M059J (cell line): ENCODE results near the gene LCN6. TPM values are rescaled to one million over a fixed set of nuclear protein-coding genes. Genes with fewer than 3 reads are reported as not detected.
"Not testable (repeated sequence)": the region's sequence is repeated elsewhere in the genome, so short reads cannot be mapped to it uniquely, and the experiment has no call there.

Source experiments
- DNase-seq: peaks from one replicate; pipeline ENCODE4 v3.0.0-alpha.2; 2012; ENCODE audit warnings: low read depth
- total RNA-seq: library from RNA; depleted of rRNA; stranded (reverse); fragments of >200 nt; shearing (Covaris generic); gene quantifications from 2 replicates; pipeline ENCODE4 v1.2.3, GENCODE V29; 2014; rRNA removed

The LCN6 gene, protein sequence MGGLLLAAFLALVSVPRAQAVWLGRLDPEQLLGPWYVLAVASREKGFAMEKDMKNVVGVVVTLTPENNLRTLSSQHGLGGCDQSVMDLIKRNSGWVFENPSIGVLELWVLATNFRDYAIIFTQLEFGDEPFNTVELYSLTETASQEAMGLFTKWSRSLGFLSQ
- not detected in 2 replicates for total RNA-seq

DNA sequence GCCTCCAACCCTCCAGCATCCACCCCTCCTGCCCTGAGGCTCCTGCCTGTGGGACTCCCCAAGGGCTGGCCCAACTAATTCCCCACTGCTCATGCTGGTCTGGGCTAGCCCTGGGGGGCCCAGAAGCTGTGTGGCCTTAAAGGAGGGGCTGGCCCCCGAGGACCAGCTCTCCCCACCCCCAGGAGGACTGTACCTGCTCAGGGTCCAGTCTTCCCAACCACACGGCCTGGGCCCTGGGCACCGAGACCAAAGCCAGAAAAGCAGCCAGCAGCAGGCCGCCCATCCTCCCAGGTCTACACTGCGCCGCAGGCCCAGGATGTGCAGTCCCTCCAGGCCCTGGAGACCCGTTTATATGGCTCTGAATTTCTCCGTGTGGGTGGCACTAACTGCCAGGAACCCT lies at the start of gene LCN6:
TSS of gene LCN6 (minus strand) at position 325 of the 400 bp plus-strand sequence. CDS start at position 283, 42 bp downstream.
- DNase-seq = no peak

DNA sequence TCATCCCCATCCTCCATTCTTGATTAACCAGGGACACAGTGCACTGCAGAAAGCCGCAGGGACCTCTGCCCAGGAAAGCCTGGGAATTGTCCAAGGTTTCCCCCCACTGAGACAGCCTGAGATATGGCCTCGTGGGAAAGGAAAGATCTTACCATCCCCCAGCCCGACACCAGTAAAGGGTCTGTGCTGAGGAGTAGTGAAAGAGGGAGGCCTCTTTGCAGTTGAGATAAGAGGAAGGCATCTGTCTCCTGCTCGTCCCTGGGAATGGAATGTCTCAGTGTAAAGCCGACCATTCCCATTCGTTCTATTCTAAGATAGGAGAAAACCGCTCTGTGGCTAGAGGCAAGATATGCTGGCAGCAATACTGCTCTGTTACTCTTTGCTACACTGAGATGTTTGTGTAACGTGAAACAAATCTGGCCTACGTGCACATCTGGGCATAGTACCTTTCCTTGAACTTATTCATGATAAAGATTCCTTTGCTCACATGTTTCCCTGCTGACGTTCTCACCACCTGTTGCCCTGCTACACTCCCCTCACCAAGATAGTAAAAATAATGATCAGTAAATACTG lies 48.5 kb upstream of the LCN6 start:
- not testable (repeated sequence) for DNase-seq

DNA sequence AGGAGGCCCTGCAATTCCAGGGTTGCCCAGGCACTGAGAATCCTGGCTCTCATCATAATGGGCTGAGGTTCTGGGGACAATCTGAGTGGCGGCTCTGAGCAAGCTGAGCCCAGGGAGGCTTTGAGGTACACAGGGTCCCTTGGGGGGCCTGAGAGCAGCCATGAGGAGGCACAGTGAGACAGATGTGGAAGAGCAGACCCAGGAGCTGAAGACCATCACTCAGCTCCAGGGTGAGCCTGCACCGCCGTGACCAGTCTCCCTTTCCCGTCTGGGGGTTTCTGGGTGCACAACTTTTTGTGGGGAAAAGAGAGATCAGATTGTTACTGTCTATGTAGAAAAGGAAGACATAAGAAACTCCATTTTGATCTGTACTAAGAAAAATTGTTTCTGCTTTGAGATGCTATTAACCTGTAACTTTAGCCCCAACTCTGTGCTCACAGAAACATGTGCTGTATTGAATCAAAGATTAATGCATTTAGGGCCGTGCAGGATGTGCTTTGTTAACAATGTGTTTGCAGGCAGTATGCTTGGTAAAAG lies 48.0 kb upstream of the LCN6 start, which contains the start of gene CCDC183:
TSS of gene CCDC183 (plus strand) at position 101 of the 537 bp plus-strand sequence. CDS start at position 161, 60 bp downstream.
- no peak for DNase-seq

DNA sequence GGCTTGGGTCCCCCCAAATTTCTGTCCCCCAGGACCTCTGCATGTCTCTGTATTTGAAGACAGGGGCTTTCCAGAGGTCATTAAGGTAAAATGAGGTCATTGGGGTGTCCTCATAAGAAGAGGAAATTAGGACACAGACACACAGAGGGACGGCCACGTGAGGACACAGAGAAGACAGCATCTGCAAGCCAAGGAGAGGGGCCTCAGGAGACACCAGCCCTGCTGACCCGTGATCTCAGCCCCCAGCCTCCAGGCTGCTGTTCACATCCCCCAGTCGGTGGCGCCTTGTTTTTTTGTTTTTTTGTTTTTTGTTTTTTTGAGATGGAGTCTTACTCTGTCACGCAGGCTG lies 46.6 kb upstream of the LCN6 start:
- no peak for DNase-seq

DNA sequence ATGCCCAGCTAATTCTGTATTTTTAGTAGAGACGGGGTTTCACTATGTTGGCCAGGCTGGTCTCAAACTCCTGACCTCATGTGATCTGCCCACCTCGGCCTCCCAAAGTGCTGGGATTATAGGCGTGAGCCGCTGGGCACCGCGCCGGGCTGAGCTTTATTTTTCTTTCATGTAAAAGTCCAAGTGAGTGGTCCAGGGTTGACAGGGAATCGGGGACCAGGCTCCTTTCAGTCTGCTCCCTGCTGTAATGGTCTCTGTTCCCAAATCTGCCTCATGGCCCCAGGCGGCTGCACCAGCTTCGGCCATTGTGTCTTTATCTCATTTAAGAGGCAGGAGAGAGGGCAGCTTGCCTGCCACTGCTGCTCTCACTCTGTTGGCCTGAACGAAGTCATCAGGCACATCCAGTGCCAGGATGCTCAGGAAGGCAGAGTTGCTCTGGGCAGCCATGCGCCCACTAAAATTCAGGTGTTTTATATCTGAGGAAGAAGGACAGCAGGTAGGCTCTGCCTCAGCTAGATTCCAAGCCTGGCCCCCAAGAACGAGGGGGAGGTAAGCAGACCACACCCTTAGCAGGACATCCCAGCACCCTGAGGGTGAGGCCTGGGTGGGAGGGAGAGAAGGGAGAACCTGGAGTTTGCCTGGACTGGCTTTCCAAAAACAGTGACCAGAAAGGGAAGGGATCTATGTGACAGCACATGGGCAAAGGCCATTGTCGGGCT lies 46.1 kb upstream of the LCN6 start:
- DNase-seq = no peak

DNA sequence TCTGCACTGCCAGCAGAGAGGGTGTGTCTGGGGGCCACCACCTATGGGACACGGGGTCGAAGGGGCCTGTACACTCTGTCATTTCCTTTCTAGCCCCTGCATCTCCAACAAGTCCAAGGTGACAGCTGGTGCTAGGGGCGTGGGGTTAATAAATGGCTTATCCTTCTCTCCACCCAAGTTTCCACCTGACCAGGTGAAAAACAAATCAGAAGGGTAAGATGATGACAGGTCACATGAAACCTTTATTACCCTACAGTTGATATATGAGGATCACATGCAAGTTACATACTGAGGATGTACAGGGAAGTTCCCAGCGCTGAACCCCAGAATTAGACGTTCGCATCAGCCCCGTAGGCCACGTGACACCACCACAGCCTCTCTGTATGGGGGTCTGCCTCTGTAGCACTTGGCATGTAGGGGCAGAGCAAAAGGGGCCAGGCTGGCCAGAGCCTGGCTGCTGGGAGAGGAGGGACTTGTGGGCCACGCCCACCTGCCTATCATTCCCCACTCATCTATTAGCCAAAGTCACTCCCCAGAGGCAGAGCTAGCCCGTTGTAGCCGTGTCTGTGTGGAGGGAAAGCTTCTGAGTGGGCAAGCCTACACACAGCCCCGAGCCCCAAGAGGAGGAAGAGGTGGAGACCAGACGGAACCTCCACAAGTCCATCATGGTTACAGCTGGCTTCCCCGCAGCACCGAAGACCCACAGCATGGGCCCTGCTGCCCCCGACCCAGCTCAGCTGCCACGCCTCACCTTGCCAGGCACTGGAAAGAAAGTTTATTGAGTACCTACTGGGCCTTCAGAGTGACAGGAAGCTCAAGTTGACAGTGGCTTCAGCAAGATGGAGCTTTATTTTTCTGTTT lies 45.0 kb upstream of the LCN6 start:
- no peak for DNase-seq

DNA sequence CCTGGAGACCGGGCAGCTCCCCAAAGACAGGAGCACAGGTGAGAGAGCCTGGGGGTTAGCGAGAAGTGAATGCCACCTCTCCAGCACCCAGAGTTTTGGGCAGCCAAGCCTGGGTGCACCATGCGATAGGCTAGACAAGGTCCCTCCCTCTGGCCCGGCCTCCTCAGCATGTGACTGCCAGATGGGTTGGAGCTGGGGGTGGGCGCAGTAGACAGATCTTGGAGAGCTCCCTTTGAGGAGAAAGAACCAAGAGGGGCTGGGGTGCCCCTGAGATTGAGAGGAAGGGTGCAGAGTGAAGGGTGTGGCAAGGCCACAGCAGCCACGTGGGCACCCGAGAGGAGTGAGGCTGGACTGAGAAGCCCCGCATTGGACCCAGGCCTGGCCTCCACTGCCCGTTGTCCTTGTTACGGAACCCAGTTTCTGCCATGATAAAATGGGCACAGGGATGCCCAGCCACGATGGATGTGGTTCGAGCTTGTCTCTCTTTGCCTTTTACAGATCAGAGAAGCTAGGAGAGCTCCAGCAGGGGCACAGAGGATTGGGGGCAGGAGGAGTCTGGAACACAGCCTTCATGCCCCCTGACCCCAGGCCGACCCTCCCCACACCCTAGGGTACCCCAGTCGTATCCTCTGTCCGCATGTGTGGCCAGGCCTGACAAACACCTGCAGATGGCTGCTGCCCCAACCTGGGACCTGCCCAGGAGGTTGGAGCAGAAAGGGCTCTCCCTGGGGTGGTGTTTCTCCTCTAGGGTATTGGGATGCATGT lies 44.2 kb upstream of the LCN6 start:
- no peak for DNase-seq

DNA sequence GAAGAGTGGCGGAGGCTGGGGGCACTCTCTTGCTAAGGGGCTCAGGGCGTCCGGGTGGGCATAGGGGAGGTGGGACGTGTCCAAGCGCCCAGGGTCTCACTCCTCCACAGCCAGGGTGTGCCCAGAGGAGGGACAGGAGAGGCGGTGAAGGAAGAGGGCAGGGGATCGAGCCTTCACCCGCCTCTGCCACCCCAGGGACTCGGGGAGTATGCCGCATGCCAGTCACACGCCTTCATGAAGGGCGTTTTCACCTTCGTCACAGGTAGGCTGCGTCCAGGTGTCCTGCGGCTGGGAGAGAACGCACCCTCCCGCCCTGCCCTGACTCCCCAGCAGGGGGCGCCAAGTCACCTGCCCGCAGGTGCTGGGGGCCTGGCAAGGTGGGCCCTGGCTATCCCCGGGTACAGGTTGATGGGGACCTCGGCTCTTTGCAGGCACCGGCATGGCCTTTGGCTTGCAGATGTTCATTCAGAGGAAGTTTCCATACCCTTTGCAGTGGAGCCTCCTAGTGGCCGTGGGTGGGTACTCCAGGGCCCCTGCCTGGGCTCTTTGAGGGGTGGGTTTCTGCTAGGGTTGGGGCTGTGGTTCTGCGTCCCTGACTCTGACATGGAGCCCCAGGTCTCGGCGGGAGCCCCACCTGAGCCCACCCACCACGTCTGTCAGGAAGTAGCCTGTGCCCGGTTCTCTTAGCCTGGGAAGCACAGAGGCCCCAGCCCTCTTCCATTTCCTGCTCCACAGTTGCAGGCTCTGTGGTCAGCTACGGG lies 43.4 kb upstream of the LCN6 start:
- peak; percentile 27 for DNase-seq

DNA sequence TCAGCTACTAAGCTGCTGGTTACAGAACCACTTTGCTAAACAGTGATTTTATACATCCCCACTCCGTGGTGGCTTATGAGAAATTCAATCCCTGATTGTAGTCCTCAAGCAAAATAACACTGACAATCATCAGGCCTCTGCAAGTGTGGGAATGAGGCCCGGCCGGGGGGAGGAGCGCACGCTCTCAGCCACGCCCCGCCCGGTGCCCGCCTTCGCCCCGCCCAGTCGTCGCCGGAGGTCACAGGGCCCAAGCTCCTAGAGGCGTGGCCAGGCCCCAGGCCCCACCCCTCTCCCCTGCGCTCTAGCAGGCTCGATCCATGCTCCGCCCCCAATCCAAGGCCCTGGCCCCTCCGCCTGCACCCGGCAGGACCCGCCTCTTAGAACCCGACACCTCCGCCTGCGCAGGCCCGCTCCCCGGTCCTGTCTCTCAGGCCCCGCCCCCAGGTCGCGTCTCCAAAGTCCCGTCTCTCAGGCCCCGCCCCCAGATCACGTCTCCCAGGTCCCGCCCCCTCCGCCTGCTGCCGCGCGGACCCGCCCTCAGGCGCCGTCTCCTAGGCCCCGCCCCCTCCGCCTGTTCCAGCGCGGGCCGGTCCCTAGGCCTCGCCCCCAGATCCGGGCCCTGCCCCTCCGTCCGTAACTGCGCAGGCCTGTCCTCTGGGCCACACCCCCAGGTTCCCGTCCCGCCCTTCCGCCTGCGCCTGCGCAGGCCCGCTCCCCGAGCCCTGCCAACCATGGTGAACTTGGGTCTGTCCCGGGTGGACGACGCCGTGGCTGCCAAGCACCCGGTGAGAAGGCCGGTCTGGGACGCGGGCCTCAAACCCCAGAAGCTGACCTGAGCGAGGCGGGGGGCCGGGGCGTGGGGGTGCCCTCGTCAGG lies 42.6 kb upstream of the LCN6 start, which contains the start of gene TMEM141:
TSS of gene TMEM141 (plus strand) at position 705 of the 876 bp plus-strand sequence. CDS start at position 732, 27 bp downstream.
- peak; percentile 98 for DNase-seq

DNA sequence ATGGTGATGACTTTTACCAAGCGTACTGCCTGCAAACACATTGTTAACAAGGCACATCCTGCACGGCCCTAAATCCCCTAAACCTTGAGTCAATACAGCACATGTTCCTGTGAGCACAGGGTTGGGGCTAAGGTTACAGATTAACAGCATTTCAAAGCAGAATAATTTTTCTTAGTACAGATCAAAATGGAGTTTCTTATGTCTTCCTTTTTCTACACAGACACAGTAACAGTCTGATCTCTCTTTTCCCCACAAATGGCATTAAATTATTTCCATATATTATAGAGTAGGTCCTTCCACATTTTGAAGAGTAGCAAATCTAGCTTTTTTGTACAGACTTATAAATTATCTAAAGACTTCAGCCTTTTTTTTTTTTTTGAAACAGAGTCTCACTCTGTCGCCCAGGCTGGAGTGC lies 41.2 kb upstream of the LCN6 start:
- DNase-seq = no peak

DNA sequence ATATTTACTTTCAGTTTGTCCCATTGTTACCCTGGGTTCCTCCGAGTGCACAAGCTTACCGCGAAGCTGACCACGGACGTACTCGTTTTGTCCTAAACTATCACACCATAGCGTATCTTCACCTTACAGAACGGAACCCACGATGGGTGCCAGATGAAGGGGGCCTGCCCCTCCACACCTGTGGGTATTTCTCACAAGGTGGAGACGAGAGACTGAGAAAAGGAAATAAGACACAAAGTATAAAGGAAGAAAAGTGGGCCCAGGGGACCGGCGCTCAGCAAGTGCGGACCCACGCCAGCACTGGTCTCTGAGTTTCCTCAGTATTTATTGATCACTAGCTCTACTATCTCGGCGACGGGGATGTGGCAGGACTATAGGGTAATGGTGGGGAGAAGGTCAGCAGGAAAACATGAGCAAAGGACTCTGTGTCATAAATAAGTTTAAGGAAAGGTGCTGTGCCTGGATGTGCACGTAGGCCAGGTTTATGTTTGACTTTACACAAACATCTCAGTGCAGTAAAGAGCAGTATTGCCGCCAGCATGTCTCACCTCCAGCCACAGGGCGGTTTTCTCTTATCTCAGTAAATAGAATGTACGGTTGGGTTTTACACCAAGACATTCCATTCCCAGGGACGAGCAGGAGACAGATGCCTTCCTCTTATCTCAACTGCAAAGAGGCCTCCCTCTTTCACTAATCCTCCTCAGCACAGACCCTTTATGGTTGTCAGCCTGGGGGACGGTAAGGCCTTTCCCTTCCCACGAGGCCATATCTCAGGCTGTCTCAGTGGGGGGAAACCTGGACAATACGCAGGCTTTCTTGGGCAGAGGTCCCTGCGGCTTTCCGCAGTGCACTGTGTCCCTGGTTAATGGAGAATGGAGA lies 40.6 kb upstream of the LCN6 start:
- not testable (repeated sequence) for DNase-seq

DNA sequence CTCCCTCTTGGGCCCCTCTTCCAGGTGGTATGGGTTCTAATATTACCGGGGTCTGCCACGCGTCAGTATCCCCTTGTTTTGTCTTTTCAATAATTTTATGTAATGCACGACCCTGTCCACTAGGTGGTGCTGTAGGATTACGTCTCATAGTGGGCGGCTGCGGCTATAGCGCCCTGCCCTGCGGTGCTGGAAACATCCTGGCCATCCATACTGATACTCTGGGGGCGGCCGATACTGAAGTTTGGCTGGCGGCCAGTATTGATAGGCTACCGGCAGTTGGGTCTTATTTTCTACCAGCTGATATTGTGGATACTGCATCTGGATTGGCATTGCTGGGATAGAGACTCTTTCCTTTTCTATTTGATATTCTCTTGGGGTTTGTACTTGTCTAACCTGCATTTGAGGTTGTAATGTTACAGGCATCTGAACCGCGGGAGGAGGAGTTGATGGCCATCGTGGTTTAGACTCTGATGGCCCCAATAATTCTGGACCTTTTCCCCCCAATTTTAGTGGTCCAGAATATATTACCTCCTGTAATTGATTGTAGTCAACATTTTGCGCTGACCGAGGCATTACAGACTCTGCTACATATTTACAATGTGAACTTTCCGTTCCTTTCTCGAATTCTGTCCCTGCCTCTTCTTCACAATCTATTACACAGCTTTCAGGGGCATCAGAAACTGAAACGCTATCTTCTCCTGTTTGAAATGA lies 39.5 kb upstream of the LCN6 start:
- peak; percentile 59 for DNase-seq

DNA sequence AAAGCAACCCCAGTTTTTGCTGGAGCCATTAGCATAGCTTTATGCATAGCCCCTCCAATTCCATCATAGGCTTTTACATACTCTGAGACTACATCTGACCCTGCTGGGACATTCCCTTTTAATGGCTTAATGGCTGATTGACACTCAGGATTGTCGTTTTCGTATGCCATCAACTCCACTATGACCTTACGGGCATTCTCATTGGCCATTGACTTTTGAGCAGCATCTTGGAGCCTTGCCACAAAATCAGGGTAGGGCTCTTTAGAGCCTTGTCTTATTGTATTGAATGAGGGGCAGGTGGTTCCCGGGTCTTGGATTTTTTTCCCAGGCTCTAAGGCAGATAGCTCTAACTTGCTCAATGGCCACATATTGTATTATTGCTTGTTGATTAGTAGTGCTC lies 38.7 kb upstream of the LCN6 start:
- not testable (repeated sequence) for DNase-seq

DNA sequence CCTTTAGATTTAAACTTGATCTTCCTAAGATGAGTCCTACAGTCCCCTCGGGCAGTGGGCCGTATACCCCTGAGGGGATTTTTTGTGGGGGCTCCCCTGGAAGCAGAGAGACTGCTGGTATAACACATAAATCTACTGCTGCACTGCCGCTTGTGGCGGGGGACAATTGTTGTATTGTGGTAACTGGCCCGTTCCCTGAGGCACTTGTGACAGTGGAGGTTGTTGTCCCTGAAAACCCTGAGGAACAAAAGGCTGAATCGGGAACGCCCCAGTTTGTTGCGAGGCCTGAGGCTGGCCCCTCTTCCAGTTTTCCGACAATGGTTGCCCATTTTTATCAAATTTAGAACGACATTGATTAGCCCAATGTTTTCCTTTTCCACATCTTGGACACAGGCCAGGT lies 38.1 kb upstream of the LCN6 start:
- no peak for DNase-seq

DNA sequence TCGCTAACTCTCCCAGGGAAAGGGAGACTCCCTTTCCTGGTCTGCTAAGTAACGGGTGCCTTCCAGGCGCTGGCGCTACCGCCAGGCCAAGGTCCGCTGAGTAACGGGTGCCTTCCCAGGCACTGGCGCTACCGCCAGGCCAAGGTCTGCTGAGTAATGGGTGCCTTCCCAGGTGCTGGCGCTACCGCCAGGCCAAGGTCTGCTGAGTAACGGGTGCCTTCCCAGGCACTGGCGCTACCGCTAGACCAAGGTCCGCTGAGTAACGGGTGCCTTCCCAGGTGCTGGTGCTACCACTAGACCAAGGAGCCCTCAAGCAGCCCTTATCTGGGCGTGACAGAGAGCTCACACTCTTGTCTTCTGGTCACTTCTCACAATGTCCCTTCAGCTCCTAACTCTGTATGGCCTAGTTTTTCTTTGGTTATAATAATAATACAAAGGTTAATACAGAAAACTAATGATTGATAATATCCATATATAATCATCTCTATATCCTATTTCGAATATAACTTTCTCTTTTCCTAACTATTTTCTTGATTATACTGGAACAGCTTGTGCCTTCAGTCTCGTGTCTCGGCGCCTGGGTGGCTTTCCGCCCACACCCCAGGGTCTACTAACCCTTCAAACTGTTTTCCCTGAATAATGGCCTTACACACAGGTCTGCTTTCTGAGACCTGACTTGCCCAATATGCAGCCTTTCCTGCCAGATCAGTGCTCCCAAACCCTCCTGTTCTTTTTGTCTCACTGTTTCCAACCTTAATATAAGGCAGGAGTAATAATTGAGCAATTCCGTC lies 37.4 kb upstream of the LCN6 start:
- DNase-seq = not testable (repeated sequence)

DNA sequence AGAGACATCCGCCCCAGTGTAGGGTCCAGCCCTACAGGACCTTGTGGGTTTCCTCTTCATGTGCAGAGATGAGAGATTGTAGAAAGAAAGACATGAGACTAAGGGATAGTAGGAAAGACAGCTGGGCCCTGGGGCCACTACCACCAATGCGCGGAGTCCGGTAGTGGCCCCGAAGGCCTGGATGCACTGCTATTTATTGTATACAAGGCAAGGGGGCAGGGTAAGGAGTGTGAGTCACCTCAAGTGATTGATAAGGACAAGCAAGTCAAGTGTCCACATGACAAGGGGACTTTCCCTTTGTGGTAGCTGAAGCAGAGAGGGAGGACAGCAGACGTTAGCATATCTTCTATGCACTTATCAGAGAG lies 36.7 kb upstream of the LCN6 start:
- DNase-seq = no peak
